ENCODE data around the gene TECPR2.

Gene TECPR2

DNA sequence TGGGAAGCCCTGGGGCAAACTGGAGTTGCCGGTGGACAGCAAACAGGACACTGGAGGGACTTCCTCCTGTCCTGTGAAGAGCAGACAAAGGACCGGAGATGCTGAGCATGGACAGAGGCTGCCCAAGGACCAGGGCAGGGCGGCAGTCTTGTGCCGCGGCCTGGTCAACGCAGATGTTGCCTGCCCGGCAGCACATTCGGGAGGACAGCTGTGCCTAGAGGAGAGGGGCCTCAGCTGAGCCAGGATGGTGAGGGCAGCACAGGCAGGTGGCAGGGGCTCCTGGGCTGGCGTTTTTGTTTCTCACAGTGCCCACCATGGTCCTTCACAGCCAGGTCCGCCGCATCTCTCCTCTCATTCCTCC, 133.6 kb downstream of the TECPR2 start:
- DNase-seq (ENCODE audit: low read depth): no peak

DNA sequence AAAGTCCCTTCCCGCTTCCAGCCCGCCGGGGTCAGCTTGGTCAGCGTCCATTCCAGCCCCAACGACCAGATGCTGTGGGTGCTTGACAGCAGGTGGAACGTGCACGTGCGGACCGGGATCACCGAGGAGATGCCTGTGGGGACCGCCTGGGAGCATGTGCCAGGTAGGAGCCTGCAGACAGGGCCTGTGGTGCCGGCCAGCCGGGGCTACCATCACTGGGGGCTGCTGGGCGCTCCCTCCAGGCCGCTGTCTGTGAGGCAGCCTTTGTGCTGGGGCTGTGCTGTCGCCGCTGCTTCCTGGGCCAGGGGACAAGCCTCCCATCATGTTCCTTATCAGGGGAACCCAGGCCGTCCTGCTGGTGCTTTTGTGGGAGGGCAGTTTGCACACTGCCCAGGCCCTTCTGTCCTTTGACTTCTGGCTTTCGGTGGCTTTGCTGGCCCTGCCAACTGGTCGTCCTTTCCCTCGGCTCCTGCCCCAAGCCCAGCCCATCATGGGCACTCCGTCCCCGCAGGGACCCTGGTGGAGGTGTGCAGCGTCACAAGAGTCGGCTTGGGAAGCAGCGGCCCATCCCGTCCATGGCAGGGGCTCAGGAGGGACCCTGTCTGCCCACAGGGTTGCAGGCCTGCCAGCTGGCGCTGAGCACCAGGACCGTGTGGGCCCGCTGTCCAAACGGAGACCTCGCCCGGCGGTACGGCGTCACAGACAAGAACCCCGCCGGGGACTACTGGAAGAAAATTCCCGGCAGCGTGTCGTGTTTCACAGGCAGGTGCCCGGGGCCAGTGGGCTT, 134.4 kb downstream of the TECPR2 start:
- DNase-seq (ENCODE audit: low read depth): no peak

DNA sequence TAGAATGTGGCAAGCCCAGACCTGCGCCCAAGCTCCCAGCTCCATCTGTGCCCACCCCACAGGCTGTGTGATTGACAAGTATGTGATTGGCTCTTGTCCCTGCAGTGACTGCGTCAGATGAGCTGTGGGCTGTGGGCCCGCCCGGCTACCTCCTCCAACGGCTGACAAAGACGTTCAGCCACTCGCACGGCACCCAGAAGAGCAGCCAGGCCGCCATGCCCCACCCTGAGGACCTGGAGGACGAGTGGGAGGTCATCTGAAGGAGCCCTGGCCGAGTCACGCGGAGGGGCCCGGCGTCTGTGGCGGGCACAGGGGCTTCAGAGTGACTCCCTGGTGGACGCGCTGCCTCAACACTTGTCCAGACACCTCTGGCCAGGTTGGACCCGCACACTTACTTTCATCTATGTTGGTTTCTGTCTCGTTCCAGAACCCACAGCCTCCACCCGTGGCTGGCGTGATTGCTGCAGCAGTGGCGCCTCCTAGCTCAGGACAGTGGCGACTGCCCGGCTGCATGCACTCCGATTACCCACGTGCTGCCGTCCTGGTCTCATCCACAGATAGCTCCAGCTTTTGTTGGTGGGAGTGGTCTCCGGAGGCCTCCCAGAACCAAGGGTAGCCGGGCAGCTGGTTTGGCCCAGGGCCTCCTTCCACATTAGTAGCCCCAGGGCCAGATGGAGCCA, 135.4 kb downstream of the TECPR2 start:
- DNase-seq (ENCODE audit: low read depth): no peak

DNA sequence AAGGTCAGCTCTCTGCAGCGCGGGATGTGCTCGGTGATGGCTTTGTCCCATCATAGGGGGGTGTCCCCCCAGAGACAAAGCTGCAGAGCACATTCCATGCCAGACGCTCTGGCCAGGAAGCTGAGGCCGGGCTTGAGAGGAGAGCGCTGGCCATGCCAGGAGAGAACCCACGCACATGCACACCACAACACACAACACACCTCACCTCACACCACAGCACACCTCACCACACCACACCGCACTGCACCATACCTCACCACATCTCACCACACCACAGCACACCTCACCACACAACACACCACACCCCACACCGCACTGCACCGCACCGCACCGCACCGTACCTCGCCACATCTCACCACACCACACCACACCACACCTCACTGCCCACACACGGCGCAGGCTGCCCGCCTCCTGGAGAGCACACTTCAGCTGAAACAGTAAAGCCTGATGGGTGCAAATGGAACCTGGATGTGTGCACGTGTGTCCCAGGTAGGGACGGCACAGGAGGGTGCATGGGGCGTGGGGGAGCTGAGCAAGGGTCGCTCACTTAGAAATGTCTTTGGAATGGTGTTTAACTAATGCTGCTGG, 136.0 kb downstream of the TECPR2 start:
- DNase-seq (ENCODE audit: low read depth): no peak

DNA sequence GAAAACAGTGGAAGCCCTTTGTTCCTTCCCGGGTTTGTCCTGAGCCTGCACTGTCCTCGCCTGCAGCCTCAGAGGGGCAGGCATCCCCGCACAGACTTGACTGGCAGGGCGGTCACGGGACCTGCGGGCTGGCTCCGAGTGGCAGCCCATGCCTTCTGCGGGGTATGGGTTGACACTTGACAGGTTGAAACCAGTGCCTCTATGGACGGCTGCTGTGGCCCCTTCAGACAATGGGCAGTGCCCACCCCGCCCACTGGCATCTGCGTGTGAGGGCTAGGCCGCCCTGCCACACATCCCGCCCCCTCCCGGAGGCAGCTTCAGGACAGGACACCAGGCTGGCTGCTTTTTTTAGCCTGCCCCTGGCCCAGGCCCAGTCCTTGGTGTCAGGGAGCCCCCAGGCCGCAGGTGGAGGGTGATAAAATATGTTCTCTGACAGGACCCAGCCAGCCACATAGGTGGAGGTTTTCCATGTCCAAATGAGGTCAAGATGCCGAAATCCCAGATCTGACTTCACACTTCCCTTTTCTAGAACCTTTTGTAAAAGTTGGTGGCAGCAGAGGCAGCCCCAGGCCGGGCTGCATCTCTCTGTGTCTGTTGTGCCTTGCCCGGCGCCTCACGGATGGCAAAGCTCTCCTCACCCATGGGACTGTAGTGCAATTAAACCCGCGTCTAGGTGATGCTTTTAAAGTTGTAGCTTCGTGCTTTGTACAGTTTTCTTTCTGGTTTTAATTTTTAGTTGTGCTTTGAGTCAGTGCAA, 136.8 kb downstream of the TECPR2 start:
- DNase-seq (ENCODE audit: low read depth): no peak

DNA sequence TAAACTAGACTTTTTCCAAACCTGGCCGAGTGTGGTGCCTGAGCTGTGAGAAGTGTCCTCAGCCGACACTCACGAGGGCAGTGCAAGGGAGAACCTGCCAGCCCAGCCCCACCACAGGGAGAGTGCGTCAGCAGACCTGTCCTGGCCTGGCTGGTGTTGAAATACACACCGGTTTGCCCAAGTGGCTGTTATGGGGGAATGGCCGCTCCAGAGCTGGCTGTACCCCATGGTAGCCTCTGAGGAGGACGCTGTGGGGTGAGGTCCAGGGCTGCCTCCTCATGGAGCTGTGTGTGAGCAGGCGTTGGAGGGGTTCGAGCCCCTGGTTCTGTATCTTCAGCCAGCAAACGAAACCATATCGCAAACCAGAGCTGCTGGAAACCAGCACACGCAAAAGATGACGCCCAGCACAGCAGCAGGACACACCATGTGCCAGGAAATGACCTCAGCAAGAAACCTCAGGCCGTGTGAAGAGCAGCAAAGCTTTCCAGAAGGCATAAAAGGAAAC, 137.5 kb downstream of the TECPR2 start:
- DNase-seq (ENCODE audit: low read depth): no peak

DNA sequence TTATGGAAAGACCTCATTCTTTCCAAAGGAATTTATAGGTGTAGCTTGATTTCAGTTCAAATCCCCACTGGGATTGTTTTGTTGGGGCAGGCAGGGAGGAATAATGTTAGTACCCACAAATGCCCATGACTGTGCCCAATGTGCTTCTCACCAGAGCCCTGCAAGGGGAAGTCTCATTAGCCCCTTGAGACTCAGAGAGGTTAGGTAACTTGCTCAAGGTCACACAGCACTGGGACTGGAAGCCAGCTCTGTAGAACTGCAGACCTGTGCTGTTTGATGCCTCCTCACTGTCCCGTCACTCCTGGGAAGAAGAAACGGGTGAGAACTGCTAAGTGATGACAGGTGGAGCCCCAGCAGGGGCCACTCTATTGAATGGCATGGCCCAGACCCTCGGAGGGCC, 138.0 kb downstream of the TECPR2 start:
- no peak for DNase-seq (ENCODE audit: low read depth)

DNA sequence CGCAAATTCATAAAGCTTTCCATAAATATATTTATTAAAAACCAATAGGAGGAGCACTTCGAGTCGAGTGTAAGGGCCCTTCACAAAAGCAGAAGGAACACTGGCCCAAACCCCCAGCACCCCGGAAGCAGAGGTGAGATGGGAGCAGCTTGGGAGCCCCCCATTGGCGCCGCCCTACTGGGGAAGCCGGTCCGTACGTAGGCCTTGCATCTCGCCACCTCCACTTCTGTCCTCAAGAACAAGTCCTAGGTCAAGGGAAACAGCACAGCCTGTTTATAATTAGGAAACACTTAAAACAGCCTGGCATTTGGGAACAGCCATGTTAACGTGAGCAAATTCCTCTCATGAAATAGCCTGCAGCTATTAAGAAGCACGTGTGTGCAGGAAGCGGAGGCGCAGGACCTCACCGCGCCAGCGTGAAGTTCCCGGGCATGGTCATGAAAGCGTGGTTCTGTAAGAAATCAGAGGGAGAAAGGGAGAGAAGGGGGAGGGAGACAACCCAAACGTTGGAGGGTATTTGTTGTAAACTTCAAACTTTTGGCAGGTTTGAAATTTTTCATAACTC, 139.1 kb downstream of the TECPR2 start:
- DNase-seq (ENCODE audit: low read depth): no peak

DNA sequence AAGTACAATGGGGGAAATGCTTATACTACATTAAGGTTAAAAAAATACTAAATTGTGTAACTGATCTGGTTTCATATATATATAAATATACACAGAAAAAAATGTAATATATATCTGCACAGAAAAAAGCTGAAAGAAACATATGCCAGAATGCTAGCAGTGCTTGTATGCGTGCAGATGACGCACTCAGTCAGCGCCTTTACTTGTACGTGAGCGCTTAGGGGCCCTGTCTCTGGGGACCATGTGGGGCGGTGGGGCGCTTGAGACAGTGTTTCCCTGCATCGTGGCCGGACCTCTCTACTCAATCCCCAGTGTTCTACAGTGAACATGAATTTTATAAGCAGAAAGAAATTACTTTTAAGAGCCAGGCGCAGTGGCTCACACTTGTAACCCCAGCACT, 139.8 kb downstream of the TECPR2 start:
- no peak for DNase-seq (ENCODE audit: low read depth)

DNA sequence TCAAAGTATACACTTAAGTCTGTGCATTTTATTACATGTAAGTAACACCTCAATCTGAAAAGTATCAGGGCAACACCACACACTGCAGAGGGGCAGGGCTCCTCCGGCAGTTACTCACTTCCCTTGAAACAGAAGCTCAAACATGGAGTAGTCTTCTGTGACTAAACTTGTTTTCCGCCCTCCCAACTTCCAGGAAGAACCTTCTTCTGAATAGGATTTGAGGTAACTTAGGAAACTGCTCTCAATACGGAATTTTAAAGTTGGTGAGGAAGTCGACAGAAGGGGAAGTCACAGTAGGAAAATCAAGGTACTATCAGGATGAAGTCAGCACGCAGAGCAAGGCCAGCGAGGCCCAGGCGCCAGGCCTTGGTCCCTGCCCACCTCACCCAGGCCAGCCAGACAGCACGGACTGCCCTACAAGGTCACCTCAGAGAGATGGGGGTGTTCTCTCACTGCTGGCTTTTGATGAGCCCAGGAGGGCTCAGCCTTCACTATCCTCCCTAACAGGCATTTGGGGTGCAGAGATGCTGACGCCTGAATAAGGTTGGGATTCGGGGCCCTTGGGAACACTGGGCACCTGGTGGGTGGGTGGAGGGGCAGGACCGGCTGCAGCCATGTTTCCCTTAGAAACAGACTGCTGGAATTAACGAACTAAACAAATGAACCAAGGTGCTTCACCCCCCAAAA, 141.0 kb downstream of the TECPR2 start:
- no peak for DNase-seq (ENCODE audit: low read depth)

DNA sequence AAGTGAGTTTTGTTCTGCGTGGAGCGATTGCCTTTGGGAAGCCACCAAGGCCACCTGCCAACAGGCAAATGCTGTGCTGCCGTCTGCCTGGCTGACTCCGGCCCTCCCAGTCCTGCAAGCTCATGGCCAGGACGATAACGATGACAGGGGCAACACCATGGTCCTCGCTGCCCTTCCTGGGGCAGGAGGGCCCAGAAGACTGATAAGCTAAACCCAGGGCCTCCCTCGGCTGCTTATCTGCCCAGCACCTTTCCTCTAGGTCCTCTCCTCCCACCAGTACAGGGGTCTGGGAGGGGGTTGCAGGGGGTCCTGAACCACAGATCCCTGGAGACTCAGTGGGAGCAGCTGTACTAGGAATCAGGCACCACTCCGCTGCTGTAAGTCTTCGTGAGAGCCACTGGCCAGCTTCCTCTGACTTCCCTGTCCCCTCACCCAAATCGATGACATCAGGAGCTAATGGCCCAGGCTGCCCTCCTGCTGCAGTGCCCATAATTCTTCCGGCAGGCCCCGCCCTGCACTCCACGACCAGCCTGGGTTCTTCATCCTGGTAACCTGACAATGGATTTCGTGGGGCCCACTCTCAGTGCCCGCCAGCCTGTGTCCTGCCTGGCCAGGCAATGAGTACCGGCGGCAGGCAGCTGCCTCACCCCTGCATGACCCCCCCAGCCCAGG, 141.7 kb downstream of the TECPR2 start:
- DNase-seq (ENCODE audit: low read depth): no peak

DNA sequence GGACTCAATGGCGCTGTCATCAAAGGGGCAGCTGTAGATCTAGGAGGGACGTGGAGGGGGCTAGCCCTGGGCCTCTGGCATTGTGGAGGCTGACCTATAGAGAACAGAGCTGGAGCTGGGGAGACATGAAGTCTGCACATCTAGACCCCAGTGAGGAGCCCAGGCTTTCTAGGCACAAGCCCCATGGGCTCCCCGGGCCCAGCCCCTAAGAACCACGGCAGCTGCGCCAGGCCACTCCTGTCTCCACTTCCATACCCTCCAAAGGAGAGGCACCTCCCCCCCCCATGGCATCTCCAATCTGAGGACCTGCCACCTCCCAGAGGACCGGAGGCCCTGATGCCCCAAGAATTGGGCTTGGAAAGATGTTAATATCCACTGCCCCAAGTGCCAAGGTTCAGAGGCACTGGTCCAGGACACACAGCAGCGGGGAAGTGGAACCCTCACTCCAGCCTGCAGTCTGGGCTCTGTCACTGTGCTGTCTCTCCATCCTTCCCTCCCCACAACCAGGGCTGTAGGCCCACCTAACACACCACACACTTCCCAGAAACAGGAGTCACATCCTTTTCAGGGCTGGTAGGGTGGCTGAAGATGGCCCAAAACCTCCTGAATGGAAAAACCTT, 142.4 kb downstream of the TECPR2 start:
- no peak for DNase-seq (ENCODE audit: low read depth)

DNA sequence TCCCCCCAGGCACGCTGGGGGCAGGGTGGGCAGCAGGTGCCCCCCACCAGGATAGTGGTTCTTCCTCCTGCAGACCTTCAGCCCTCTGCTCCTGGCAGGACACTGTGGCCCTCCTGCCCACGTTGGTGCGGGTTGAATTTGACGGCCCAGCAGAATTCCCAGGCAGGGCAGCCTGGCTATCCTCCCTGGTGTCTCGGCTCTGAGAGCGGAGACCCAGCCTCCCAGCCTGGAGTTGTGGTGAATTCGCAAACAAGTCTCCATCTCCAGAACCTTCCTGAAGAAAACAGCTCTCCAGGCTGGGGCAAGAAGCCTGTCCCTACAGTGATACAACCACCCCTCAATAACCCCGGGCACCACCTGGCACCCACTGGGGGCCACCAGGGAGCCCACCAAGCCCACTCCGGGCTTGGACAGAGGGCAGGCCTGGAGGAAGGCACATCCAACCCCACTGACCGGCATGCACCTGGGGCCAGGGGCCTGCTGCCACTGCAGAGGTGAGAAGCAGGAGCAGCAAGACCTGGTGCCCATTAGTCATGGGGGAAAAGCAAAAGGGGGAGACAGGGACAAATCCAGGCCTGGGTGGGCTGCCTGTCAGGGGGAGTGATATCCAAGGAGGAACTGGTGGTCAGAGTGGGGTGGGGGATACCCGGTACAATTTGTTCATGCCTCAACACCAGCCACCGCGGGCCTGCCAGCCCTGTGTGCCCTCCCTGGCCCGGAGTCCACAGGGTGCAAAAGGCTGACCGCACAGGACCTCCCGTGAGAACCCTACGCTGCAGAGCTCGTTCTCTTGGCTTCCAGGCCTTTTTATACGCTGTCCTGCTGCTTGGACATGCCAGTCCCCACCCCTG, 143.3 kb downstream of the TECPR2 start:
- DNase-seq (ENCODE audit: low read depth): no peak

DNA sequence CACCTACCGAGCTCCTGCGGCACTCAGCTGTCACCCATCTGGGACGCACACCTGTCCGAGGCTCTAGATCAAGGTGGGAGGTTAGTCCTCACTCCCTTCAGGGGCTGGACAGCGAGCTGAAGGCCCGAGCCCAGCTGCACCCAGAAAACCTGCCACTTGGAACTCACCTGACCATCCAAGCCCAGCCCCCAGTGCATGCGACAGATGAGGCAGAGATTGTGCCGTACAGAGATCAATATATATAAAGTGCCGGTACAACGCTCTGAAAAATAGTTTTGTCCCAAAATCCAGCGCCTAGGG, 143.8 kb downstream of the TECPR2 start:
- DNase-seq (ENCODE audit: low read depth): no peak

DNA sequence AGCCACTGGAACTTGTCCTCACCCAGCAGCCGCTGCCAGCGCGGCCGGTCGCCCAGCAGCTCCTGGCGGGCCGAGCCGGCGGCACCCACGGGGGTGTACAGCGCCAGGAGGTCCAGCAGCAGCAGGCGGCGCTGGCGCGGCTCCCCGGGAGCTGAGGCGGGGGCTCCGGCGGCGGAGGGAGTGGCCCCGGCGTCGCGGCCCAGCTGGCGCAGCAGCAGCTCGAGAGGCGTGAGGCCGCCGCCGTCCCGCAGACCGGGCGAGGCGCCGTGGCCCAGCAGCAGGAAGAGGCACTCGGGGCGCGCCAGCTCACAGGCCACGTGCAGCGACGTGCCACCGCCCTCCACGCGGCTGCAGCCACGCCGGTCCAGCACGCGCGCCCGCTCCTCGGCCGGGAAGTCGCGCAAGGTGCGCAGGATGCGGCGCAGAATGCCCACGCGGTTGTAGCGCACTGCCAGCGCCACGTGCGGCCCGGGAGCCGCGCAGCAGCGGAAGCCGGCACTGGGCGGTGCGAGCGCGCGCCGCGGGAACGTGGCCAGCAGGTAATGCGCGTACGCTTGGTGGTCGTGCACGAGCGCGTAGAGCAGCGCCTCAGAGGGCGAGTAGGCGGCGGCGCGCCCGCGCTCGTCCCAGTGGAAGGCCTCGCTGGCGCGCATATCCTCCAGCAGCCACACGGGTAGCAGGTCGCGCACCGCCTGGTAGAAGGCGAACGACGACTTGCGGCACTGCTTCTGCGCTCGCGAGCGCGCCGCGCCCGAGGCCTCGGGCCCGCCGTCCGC, 144.5 kb downstream of the TECPR2 start:
- no peak for DNase-seq (ENCODE audit: low read depth)

DNA sequence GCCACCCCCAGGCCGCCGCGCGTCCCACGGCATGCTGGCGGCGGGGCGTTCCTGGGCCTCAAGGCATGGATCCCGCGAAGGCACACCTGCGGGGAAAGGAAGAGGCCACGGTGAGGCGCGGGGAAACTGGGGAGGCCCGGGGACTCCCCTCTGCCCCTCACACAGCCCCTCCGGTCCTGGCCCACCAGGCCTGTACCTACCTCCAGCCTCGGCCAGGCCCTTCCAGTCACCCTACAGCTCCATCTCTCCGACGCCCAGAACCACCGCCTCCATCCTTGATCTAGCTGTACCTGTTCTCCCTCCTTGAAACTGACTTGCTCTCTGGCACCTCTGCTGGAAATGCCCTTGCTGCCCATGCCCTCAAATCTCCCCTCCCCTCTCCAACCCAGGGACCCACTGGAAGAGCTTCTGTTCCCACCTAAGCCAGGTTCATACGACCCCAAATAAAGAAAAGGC, 145.1 kb downstream of the TECPR2 start:
- DNase-seq (ENCODE audit: low read depth): no peak

DNA sequence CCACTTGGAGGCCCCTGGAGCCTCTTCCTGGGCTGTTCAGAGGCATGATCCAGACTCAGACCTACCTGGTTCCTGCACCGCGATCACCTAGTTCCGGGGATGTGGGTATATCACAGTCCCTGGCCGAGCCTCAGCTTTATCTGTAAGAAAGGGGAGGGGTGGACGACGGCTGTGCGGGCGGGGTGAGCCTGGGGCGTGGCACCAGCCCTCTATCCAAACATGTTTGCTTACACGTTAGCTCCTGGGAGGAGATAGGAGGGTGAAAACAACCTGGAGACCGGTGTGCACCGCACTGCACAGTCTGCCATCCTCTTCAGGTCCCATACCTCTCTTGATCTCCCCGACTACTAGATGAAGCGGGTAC, 145.7 kb downstream of the TECPR2 start:
- DNase-seq (ENCODE audit: low read depth): no peak

DNA sequence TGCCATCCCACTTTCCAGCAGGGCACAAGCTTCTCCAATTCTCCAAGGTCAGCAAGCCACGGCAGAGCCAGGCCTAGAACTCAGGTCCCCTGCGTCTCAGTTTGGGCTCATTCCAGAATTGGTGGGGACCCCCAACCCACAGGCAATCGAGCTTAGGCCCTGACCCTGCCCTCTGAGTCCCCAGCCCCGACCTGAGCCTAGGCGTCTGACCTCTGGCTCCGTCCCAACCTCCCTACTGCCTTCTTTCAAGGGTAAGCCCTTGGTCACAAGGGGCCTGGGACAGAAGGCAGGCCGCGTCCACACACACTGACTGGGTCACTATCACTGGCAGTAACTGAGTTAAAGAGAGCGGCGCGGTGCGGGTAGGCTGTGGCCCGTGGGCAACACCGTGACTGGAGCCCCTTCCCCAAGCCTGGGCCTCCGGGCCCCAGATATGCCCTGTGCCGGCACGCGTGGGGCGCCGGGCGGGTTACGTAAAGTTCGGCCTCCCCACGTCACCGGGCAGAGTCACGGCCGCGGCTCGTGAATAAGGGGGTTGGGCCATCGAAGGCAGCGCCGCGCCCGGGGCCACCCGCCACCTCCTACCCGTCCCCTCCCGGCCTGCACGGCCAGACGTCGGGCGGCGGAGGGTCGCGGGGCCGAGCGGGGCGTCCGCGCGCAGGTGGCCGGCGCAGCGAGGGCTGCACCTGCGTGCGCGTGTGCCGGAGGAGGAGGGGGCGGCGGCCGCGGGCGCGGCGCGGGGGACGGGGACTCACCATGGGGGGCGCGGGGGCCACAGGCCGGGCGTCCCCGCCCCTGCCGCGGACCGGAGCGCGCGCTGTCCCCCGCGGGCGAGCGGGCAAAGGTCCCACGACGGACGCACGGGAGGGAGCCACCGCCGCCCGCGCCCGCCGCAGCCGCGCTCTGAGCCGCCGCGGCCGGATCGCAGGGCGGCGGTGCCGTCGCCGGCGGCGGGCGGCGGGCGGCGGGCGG, 146.3 kb downstream of the TECPR2 start:
- no peak for DNase-seq (ENCODE audit: low read depth)
